Stimulated activated CD4-positive, alpha-beta T cell treated with anti-CD3 and anti-CD28 coated beads, Interleukin-2, amount 100 ng/mL, for 4 hours (primary cell): ENCODE data around the gene ANHX.
"Not testable (repeated sequence)": the region's sequence is repeated elsewhere in the genome, so short reads cannot be mapped to it uniquely, and the experiment has no call there.

Source experiments
- DNase-seq: peaks from one replicate; pipeline ENCODE4 v3.0.0-alpha.2; 2020; ENCODE audit warnings: low read depth

Gene ANHX

DNA sequence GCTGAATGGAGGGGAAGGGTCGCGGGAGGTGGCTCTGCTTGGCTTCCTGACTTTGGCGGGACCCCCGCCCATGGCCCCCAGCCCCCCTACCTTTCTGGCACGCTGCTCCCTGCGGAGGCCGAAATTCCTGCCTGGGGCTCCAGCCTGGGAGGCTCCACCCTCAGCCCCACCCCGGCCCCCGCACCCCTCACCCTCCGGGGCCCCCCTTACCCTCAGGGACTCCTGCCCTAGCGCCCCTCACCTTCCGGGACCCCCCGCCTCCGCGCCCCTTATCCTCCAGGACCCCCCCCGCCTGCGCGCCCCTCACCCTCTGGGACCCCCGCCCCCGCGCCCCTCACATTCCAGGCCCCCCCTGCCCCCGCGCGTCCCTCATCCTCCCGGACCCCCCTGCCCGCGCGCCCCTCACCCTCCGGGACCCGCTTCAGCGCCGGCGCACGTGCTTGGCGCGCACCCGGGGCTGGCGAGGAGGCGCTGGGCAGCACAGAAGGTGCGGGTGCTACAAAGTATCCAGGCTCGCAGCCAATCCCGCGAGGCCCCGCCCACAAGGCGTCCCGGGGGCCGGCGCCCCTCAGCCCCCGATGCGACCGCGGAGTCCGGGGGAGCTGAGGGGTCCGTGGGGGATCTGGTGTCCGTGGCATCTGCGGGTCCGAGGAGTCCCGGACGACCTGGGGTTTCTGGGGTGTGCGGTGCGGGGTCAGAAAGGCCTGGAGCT is at the start of gene ANHX:
Gene ANHX (minus strand): TSS at position 477 of the 712 bp plus-strand sequence. CDS start 1,521 bp downstream, outside the sequence.
- DNase-seq, result no peak

DNA sequence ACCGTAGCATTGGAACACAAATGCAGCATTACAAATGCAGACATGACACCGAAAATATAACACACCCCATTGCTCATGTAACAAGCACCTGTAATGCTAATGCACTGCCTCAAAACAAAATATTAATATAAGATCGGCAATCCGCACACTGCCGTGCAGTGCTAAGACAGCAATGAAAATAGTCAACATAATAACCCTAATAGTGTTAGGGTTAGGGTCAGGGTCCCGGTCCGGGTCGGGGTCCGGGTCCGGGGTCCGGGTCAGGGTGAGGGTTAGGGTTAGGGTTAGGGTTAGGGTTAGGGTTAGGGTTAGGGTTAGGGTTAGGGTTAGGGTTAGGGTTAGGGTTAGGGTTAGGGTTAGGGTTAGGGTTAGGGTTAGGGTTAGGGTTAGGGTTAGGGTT is 29.0 kb upstream of the ANHX start:
- not testable (repeated sequence) for DNase-seq

DNA sequence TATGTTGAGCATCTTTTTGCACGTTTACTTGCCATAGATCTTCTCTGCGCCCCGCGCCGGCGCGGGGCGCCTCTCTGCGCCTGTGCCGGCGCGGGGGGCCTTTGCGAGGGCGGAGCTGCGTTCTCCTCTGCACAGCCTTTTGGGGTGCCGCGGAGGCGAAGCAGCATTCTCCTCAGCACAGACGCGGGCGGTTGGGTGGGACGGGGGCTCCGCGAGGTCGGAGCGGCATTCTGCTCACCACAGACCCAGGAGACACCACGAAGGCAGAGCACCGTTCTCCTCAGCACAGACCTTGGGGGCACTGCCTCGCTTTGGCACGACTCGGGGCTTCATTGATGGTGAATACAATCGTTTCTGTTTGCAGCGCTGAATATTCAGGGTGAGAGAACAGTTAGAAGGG is 28.5 kb upstream of the ANHX start:
- no peak for DNase-seq

DNA sequence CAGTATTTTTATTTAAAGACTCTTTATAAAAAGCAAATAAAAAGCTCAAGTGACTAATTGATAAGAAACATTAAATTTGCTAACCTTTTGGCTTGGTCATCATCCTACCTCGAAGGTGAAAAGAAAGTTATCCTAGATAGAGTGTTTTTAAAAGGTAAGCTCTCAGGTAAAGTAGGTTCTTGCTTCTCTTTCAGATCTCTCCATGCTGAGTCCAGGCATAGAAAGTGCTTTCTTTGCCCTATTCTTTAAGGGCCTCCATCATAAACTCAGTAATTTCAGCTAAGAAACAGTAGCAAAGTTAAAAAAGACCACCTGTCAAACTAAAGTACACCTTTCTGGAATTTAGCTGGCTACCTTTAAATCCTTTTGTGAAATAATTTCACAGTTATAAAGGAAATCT is 20.6 kb upstream of the ANHX start:
- DNase-seq, result no peak

DNA sequence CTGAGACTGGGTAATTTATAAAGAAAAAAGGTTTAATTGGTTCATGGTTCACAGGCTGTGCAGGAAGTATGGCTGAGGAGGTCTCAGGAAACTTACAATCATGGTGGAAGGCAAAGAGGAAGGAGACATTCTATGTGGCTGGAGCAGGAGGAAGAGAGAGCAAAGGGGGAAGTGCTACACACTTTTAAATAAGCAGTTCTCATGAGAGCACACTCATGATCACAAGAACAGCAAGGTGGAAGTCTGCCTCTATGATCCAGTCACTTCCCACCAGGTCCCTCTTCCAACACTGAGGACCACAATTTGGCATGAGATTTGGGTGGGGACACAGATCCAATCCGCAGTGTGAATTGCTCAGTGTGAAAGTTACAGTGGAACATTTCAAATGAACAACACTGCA is 20.2 kb upstream of the ANHX start:
- not testable (repeated sequence) for DNase-seq

DNA sequence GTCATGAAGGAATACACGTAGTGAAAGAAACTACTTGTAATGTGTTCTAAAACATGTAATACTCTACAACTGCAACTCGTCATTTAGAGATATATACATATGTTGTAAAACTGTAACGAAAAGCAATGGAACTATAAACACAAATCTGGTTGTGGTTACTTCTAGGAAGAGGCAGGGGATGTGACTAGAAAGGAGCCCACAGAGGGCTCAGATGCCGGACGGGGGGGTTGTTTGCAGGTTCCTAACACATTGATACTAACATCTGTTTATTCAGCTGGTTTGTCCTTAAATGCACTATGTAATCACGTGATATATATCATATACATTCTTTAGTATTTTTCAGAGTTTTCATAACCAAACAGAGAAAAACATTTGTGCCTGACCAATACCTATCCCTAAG is 16.1 kb upstream of the ANHX start:
- no peak for DNase-seq

DNA sequence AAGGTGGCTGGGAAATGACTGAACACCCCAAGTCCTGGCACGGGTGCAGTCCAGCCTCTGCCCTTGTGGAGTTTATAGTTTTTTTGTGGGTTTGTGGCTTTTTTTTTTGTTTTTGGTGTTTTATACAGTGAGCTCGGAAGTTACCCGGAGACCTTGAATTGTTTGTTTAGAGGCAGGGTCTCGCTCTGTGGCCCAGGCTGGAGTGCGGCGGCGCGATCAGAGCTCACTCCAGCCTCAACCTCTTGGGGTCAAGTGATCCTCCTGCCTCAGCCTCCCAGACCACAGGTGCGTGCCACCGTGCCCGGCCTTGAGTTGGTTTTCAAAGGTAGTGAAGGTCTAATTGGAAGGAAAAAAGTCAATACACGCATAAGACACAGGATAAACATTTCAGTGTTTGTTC is 879 bp upstream of the ANHX start:
- DNase-seq, result no peak

DNA sequence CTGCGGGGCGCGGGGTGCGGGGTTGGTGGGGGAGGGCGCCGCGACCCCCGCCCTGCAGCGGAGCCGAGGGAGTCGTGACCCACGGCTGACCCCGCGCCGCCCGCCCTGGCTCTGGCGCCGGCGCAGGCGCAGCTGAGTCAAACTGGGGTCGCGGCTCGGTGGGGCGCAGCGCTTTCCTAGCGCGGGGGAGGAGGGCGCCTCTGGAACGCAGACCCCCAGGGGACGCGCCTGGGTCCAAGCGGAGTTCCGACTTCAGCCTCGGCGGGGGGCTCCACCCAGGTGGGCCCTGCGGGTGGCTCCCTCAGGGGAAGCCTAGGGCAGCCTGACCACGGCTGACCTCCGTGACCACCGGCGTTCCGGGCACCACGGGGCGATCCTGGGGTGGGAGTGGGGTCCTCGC is 467 bp upstream of the ANHX start:
- DNase-seq, result no peak

DNA sequence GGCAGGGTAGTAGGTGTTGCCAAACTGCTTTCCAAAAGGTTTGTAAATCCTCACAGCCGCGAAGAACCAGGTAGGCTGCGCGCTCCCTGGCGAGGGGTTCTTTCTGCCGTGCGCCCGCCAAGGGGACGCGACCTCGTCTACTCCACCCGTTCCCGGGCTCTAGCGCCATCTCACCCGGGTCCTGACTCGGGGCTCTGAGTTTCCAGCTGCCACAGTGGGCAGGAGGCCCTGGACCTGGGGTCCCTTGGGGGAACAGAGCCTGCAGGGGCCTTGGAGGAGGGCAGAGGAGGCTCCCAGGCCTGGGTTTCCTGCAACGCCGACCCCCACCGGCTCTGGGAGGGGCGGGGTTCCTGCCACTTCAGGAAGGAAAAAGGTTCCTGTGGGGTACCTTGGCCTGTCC is 706 bp downstream of the ANHX start:
- no peak for DNase-seq

DNA sequence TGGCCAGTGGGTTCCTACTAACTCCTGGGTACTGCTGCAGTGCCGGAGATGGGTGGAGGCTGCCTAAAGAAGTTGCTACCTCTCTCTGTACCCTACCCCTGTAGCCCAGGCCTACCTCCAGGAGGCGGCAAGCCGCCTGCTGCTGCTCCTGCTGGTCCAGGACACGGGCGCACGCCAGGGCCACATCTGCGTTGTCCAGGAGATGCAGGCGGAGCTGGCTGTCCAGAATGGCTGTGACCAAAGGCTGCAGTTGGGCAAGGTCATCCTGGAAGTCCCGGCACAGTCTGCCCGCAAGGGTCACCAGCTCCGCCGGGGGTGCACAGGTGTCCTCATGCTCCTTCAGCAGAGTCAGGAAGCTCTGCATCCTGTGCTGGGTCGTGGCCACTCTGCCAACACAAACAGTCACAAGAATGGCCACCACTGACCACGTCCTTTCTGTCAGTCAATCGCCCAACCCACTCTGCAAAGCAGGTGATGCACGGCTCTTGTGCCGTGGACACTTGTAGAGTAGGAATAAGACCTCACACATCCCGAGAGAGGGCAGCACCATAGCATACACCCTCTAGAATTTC is 1.6 kb downstream of the ANHX start:
- DNase-seq, result no peak

DNA sequence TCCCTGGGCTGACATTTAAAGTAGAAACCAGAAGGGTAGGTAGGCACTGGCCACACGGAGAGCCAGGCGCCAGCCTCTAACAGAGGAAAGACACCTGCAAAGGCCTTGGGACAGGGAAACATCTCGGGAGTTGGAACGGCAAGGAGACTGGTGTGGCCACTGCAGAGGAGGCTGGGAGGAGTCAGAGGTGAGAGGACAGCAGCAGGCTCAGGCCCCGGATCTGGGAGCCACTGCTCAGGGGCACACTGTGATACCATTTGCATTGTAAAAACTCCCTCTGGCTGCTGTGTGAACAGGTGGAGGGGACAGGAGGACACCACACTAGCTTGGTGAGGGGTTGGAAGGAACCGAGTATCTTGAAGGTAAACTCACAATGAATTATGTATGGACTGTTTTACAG is 2.7 kb downstream of the ANHX start:
- no peak for DNase-seq

DNA sequence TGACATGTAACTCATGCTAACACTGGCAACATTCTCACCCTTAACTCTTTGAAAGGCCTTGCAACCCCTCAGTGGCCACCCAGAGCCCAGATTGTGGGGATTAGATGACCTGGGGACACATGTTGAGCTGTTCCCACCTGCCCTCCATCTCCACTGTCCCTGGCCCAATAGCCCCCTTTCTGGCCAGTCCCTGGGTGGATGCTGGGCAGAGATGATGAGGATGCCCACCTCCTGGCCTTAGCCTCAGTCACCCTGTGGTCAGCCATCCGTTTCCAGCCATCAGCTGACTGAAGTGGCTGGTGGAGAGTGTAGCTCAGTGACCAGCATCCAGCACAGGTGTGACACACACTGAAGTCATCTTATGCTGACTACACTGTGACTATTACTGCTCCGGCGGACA is 4.7 kb downstream of the ANHX start:
- no peak for DNase-seq

DNA sequence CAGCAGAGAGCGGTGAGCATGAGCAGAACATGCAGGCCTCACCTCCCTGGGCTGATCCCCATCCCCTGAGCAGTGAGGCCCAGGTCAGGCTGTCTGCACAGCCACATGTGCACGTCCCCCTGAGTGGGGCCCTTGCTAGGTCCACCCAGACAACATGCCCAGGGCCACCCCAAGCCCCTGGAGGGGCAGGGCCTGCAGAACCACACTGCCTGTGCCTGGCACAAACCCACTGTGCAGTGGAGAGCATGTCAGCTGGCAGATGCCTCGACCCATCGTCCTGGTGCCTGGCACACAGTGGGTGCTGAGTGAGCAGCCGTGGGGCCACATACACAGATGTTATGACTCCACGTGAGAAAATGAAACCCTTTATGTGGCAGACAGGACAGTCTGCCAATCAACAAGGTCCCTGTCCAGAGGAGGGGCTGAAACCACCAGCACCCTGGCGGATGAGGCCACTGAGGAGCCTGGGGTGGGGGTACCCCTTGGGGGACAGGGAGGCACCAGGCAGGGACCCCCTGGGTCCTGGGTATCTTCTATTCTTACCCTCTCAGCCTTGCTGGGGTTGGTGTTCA is 8.3 kb downstream of the ANHX start:
- no peak for DNase-seq

DNA sequence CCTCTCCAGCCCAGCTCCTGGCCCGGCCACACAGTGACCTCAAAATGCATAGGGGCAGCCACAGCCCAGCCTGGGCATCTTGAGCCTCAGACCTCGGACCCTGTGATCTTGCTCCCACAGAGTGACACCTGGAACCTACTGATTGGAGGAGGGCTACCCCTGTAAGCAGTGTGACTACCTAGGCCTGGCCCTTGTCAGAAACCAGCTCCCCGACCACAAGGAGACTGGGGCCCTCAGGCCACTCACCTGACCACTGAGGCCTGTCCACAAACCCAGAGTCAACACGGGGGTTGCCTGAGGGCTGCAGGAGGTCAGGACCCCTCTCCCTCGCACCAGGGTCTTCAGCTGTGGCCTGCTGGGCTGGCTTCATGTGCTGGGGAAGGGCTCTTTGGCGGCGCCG is 9.0 kb downstream of the ANHX start:
- DNase-seq, result no peak

DNA sequence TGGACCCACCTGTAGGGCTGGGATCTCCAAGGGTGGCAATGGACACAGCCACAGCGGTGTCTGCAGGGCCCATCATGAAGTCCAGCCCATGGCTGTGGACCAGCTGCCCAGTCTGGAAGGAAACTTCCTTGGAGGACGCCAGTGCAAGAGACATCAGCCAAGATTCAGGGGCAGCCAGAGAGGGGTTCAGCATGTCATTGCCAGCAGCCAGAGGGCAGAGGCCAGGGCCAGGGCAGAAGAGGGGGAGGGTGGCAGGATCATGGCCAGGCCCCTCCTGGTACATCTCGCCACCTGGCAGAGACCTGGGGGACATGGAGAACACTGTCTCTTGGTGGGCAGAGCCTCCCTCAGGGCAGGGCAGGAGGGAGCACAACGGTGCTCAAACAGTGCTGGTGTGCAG is 10.2 kb downstream of the ANHX start:
- DNase-seq, result no peak

DNA sequence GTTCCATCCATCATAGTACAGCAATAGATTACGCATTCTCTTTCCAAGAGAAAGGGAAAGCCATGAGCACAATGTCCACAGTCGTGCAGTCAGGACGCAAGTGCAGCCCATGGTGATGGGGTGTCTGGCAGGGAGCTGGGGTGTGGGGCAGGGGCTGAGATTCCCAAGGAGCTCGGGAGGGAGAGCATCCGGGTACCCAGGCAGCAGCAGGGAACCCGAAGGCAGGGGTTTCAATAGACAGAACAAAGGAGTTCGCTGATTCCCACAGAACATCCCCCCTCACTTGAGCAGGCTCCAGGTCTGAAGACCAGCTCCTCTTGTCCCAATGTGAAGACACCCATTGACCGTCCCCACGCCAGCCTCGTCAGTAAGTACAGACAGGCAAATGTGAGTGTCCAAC is 13.5 kb downstream of the ANHX start:
- DNase-seq, result no peak

DNA sequence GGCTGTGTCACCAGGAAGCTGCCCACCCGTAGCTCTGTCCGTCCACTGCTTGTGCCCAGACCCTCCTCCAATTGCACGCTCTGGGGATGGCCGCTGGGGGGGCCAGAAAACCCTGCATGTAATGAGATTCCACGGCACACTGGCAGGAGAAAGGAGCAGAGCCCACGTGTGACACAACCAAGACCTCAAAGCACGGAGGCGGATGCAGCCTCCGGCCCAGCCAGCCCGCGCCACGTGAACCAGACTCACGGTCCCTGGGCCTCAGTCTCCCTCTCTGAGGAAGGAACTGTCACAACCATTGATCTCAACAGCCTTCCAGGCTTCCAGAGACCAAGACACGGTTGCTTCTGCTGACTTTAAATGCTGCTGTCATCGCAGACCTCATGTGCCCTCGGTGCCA is 14.4 kb downstream of the ANHX start:
- no peak for DNase-seq

DNA sequence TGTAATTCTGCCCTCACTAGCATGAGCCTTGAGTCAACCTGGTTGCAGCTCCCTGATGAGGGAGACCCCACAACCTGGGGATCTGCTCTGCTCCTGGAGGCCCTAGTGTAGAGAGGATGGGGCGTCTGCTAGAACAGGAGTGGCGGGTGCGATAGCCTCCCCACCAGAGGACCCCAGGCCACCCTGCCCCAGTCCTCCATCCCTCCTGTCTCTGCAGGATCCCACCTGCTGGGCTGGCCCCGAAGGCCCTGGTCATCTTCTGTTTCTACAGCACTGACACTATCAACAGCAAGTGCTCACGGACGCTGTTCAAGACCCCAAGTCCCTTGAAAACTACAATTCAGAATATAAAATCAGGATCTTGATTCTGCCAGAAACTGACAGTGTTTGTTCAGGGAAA is 15.2 kb downstream of the ANHX start:
- no peak for DNase-seq

DNA sequence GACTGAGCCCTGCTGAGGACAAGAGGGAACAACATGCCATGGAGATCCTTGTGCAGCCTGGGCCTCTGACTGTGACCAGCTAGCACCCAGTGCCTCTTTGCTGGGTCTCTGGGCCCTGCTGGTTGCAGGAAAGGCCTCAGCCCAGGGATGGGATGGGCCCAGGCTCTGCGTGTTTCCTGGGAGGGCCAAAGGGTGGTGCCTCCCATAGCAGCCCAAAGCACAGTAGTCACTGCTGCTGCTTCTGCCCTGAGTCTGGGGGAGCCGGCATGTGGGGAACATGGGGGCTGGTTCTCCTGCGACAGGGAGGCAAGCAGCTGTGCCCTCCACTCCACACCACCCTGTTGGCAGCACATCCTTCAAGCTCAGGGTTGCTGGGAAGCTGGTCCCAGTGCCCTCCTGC is 18.5 kb downstream of the ANHX start:
- no peak for DNase-seq

DNA sequence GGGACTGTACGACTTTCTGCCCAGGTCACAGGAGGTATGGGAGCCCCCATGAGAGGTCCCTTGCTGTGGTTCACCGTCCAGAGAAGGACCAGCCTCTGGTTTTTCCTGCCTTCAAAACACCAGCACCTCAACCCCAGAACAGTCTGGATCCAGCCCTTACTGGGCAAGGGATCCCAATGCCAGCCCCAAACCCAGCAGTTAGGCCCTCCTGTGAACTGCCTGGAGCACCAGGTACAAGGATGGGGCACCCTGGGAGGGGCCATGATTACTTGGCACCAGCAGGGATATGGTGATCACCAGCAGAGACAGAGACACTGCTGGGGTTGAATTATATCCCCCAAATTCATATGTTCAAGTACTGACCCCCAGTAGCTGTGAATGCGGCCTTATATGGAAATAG is 20.0 kb downstream of the ANHX start:
- no peak for DNase-seq

DNA sequence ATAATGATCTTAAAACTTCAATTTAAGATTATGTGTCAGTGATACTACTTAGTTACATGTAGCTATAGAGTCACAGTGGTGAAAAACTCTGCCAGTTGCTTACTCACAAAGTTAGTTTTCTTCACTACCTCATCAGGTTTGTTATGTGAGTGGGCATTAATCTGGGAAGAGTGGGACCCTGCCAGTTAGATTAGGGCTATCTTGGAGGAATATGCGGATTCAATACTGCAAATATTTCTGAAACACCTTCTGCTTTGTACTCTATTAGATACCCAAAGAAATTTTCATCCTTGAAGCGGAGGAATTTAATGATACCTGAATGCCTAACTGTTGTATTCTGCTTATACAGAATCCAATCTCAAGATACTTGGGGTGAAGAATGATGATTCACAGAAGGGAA is 29.3 kb downstream of the ANHX start:
- no peak for DNase-seq

DNA sequence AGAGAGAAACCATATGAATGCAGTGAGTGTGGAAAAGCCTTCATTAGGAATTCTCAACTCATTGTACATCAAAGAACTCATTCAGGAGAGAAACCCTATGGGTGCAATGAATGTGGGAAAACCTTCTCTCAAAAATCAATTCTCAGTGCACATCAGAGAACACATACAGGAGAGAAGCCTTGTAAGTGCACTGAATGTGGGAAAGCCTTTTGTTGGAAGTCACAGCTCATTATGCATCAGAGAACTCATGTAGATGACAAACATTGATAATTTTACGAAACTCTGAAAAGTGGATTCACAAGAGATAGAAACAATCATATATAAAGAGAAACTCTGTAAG is 31.4 kb downstream of the ANHX start:
- DNase-seq, result no peak

DNA sequence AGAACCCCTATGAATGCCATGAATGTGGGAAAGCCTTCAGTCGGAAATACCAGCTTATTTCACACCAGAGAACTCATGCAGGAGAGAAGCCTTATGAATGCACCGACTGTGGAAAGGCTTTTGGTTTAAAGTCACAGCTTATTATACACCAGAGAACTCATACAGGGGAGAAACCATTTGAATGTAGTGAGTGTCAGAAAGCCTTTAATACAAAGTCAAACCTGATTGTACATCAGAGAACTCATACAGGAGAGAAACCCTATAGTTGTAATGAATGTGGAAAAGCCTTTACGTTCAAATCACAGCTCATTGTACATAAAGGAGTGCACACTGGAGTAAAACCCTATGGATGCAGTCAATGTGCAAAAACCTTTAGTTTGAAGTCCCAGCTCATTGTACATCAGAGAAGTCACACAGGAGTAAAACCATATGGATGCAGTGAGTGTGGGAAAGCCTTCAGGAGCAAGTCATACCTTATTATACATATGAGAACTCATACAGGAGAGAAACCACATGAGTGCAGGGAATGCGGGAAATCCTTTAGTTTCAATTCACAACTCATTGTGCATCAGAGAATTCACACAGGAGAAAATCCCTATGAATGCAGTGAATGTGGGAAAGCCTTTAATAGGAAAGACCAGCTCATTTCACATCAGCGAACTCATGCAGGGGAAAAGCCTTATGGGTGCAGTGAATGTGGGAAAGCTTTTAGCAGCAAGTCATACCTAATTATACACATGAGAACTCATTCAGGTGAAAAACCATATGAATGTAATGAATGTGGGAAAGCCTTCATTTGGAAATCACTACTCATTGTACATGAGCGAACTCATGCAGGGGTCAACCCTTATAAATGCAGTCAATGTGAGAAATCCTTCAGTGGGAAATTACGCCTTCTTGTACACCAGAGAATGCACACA is 32.1 kb downstream of the ANHX start:
- DNase-seq, result no peak
